GM12878 (cell line): ENCODE data around the gene SLC35E4.
A peak's percentile ranks its signal among the peaks of the same experiment; 100 is the strongest.

Source experiments
- EZH2 ChIP-seq: IDR thresholded peaks from 2 replicates; pipeline ENCODE4 v1.6.1; 2012; ENCODE audit warnings: low read depth, mild to moderate bottlenecking, control low read depth, inconsistent platforms, low read length, borderline replicate concordance; ENCODE audit not compliant: control insufficient read depth
- RFX5 ChIP-seq: IDR thresholded peaks from 2 replicates; pipeline ENCODE4 v1.6.1; 2011; ENCODE audit warnings: low read depth, low read length, improper control_type of control experiment
- SP1 ChIP-seq: IDR thresholded peaks from one replicate; pipeline ENCODE4 v1.6.1; 2011; ENCODE audit warnings: low read depth, low read length

DNA sequence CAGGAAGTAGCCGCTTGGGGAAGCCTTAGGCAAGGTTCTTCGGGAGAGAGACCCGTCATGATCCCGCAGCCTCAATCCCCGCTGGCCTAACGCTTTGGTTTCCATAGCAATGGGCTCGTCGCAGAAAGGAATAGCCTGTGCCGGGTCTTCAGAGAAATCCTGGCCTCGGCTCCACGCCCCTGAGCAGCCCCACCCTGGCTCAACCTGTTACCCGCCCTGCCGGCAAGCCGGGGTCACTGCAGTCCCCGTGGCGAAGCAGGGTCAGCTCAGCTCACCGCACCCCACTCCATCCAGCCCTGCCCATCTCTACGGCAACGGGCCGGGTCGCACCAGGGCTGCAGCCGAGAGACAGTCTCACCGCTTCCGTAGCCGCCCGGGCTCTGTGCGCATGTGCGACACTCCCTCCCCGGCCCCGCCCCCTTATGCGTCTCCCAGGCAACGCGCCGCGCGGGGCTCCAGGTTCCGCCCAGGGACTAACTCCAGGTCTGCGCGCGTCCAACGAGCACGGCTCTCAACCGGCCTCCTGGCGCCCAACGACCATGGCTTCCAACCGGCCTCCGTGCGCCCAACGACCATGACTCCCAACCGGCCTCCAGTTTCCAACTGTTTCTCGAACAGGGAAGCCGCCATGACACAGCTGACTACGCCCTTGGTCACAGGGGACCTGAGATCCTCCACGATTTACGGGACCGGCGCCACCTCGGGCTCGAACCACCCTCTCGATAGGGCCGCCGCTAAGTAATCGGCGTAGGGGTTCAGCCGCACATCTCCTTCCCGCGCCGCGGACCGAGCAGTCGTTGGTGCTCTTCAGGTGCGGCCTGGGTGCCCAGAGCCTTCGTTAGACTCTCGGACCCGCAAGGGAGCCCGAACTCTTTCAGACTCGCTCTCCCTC lies 32.2 kb downstream of the SLC35E4 start, which contains the start of gene DUSP18:
- TF ChIP-seq RFX5 (no peak), EZH2 (no peak), SP1 (peak; percentile 36)
